A549 (cell line): Measurements from ENCODE around the gene ATF2. TPM values are rescaled to one million over a fixed set of nuclear protein-coding genes. Genes with fewer than 3 reads are reported as not detected.

Experiments
- ATAC-seq, 2 experiments: fragments of 200-7000 bp in 1 of 2; fragments of >200 bp in 1 of 2; cut with Nextera tagmentation in 1 of 2; cut with Tn5 transposase in 1 of 2; 3 replicates each; pipeline versions ENCODE4 v1.8.0 to v1.9.1; 2018 to 2020; ENCODE audit warnings: mild to moderate bottlenecking in 1 of 2, moderate library complexity in 1 of 2
- CTCF ChIA-PET: fragments of 300-600 bp; sonication (Branson Sonifier 250); formaldehyde crosslinking; extraction: SDS; loops from one replicate; lab custom pipeline; 2021; ENCODE audit warnings: antibody characterized with exemption, inconsistent platforms; lab: Yijun Ruan, JAX
- POLR2A ChIA-PET: fragments of 350-600 bp; formaldehyde crosslinking; extraction: SDS; loops from one replicate; lab custom pipeline; 2021; ENCODE audit warnings: antibody characterized with exemption, inconsistent platforms; lab: Yijun Ruan, JAX
- DNase-seq, 2 experiments: peaks; one replicate each; pipeline versions ENCODE4 v3.0.0 to v3.0.0-alpha.2; 2011 to 2016; ENCODE audit warnings: low read depth in 1 of 2, low spot score in 1 of 2
- FAIRE-seq: peaks from 2 replicates; lab custom pipeline; 2011; peaks lifted over from hg19 to GRCh38; lab: Jason Lieb, UNC
- H3K27ac ChIP-seq, 2 experiments: fragments of >200 bp; sonication (Bioruptor Twin); formaldehyde crosslinking; 3 replicates each; pipeline ENCODE4 v1.5.1; 2016 to 2017
- H3K4me1 ChIP-seq: fragments of >200 bp; sonication (Bioruptor Twin); formaldehyde crosslinking; 3 replicates; pipeline ENCODE4 v1.6.1; 2016
- H3K4me2 ChIP-seq: fragments of >200 bp; sonication (Bioruptor Twin); formaldehyde crosslinking; 3 replicates; pipeline ENCODE4 v1.6.1; 2016
- H3K4me3 ChIP-seq: fragments of >200 bp; sonication (Bioruptor Twin); formaldehyde crosslinking; 3 replicates; pipeline ENCODE4 v1.5.1; 2016
- H3K9me3 ChIP-seq: fragments of >200 bp; sonication (Bioruptor Twin); formaldehyde crosslinking; 3 replicates; pipeline ENCODE4 v1.6.1; 2016
- CHD2 ChIP-seq: fragments of 150-350 bp; IDR thresholded peaks from 2 replicates; pipeline ENCODE4 v1.6.1; 2014; ENCODE audit warnings: low read length; ENCODE audit not compliant: partially characterized antibody
- EHMT2 ChIP-seq: fragments of 200-600 bp; sonication (generic); IDR thresholded peaks from 2 replicates; pipeline ENCODE4 v1.6.1; 2016; ENCODE audit warnings: antibody characterized with exemption, low read depth, mild to moderate bottlenecking, moderate library complexity
- FOSB ChIP-seq: fragments of 250-450 bp; sonication (Bioruptor Pico); IDR thresholded peaks from 2 replicates; pipeline ENCODE4 v1.5.0; 2020; ENCODE audit warnings: mild to moderate bottlenecking, moderate library complexity
- FOSL2 ChIP-seq, 2 experiments: fragments of 450-650 bp in 1 of 2; fragments of >200 bp in 1 of 2; sonication (Bioruptor Twin) in 1 of 2; formaldehyde crosslinking; IDR thresholded peaks; 2 replicates each; pipeline versions ENCODE4 v1.5.0 to v1.6.1; 2016 to 2020; ENCODE audit warnings: mild to moderate bottlenecking in 1 of 2, moderate library complexity in 1 of 2
- FOXS1 ChIP-seq: fragments of 250-450 bp; sonication (Bioruptor Pico); IDR thresholded peaks from 2 replicates; pipeline ENCODE4 v1.5.0; 2020; ENCODE audit warnings: mild to moderate bottlenecking, moderate library complexity
- HEYL ChIP-seq: fragments of 250-450 bp; sonication (Bioruptor Pico); IDR thresholded peaks from 2 replicates; pipeline ENCODE4 v1.8.0; 2021; ENCODE audit warnings: mild to moderate bottlenecking, moderate library complexity
- KDM5A ChIP-seq: fragments of 200-600 bp; sonication (generic); IDR thresholded peaks from 2 replicates; pipeline ENCODE4 v1.6.1; 2016; ENCODE audit warnings: antibody characterized with exemption, mild to moderate bottlenecking
- MAFK ChIP-seq: fragments of 450-650 bp; IDR thresholded peaks from 2 replicates; pipeline ENCODE4 v1.6.1; 2014; ENCODE audit not compliant: partially characterized antibody
- MYC ChIP-seq: IDR thresholded peaks from 2 replicates; pipeline ENCODE4 v1.6.1; 2012; ENCODE audit warnings: mild to moderate bottlenecking, inconsistent platforms, low read length, improper control_type of control experiment, borderline replicate concordance
- NPAS2 ChIP-seq: fragments of 250-450 bp; sonication (Bioruptor Pico); IDR thresholded peaks from 2 replicates; pipeline ENCODE4 v1.8.0; 2022; ENCODE audit warnings: mild to moderate bottlenecking, moderate library complexity, borderline replicate concordance
- NR3C1 ChIP-seq: fragments of >200 bp; sonication (Bioruptor Twin); formaldehyde crosslinking; IDR thresholded peaks from 3 replicates; pipeline ENCODE4 v1.6.1; 2017
- PHF8 ChIP-seq: fragments of 200-600 bp; sonication (generic); IDR thresholded peaks from 2 replicates; pipeline ENCODE4 v1.6.1; 2016; ENCODE audit warnings: low read depth, mild to moderate bottlenecking, antibody characterized with exemption, moderate library complexity, borderline replicate concordance
- RARB ChIP-seq: fragments of 250-450 bp; sonication (Bioruptor Pico); IDR thresholded peaks from 2 replicates; pipeline ENCODE4 v1.8.0; 2021; ENCODE audit warnings: mild to moderate bottlenecking, moderate library complexity
- RCOR1 ChIP-seq: fragments of 150-350 bp; IDR thresholded peaks from 2 replicates; pipeline ENCODE4 v1.6.1; 2014; ENCODE audit warnings: antibody characterized with exemption, low read length, low read depth
- TFCP2L1 ChIP-seq: fragments of 250-450 bp; sonication (Bioruptor Pico); IDR thresholded peaks from 2 replicates; pipeline ENCODE4 v1.5.0; 2021; ENCODE audit warnings: mild to moderate bottlenecking
- ZC3H11A ChIP-seq: fragments of 450-650 bp; IDR thresholded peaks from 2 replicates; pipeline ENCODE4 v1.6.1; 2014; ENCODE audit warnings: antibody characterized with exemption, mild to moderate bottlenecking
- ZNF302 ChIP-seq: fragments of 250-450 bp; sonication (Bioruptor Pico); IDR thresholded peaks from 2 replicates; pipeline ENCODE4 v1.9.0; 2021; ENCODE audit warnings: inconsistent platforms, mild to moderate bottlenecking, moderate library complexity
- ZSCAN20 ChIP-seq: fragments of 250-450 bp; sonication (Bioruptor Pico); IDR thresholded peaks from 2 replicates; pipeline ENCODE4 v1.8.0; 2022; ENCODE audit warnings: mild to moderate bottlenecking, moderate library complexity
- WGBS: methylation state at CpG from one replicate; pipeline ENCODE4 v1.1.6; 2017; ENCODE audit errors: missing lambda C conversion rate; 5-methylcytosine and 5-hydroxymethylcytosine counted together
- polyA plus RNA-seq, 4 experiments: library from polyadenylated mRNA; depleted of rRNA in 3 of 4; stranded (reverse); fragments of >200 nt; fragmentation: RNase III in 1 of 4; extraction: RNeasy Plus Mini Kit Qiagen cat#74134 plus additional on column Dnase treatment in 1 of 4; gene quantifications; 2 replicates in 3 of 4; 3 replicates in 1 of 4; pipeline ENCODE4 v1.2.3, GENCODE V29; 2011 to 2017
- TF ChIP-seq, protein P1 (sequence below): IDR thresholded peaks from 2 replicates; pipeline ENCODE4 v1.6.1; 2012; ENCODE audit warnings: low read depth, borderline replicate concordance
- TF ChIP-seq, protein P2 (sequence below): IDR thresholded peaks from 2 replicates; pipeline ENCODE4 v1.6.1; 2012
- TF ChIP-seq, protein P3 (sequence below): fragments of 450-650 bp; IDR thresholded peaks from 2 replicates; pipeline ENCODE4 v1.6.1; 2014; ENCODE audit warnings: antibody characterized with exemption
- TF ChIP-seq, protein P4 (sequence below): fragments of 250-450 bp; sonication (Bioruptor Pico); IDR thresholded peaks from 2 replicates; pipeline ENCODE4 v1.5.0; 2021; ENCODE audit warnings: mild to moderate bottlenecking, moderate library complexity, borderline replicate concordance
- TF ChIP-seq, protein P5 (sequence below): fragments of 200-600 bp; sonication (generic); IDR thresholded peaks from 2 replicates; pipeline ENCODE4 v1.6.1; 2016; ENCODE audit warnings: antibody characterized with exemption, mild to moderate bottlenecking, moderate library complexity
- TF ChIP-seq, protein P6 (sequence below): fragments of 150-350 bp; IDR thresholded peaks from 2 replicates; pipeline ENCODE4 v1.6.1; 2014; ENCODE audit warnings: low read depth, mild to moderate bottlenecking, low read length
- TF ChIP-seq, protein P7 (sequence below): fragments of >200 bp; sonication (Bioruptor Twin); formaldehyde crosslinking; IDR thresholded peaks from 3 replicates; pipeline ENCODE4 v1.5.1; 2016
- TF ChIP-seq, protein P8 (sequence below): fragments of >200 bp; sonication (Bioruptor Twin); formaldehyde crosslinking; IDR thresholded peaks from 2 replicates; pipeline ENCODE4 v1.6.1; 2016

The ATF2 gene
- polyA plus RNA-seq, 2 of the 4 experiments (the other 2 are of a cell fraction), result 18.9 to 67.4 TPM

DNA sequence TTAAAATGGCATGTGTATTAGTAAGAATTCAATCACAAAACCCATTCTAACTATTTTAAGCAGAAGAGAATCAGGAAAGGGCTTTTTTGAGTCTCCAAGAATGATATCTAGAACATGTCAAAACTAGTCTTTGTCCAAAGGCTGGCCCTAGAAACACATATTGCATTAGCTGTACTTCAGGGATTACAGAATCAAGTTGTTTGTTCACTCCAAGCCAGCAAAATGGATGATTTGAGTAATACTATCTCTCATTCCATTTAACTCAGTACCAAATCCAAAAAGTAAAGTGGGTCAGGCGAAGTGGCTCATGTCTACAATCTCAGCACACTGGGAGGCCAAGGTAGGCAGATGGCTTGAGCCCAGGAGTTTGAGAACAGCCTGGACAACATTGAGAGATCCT is 41.3 kb downstream of the ATF2 start:
- ChIA-PET CTCF (interaction anchor here (0.8 to 1.0 kb wide), 2 partner anchors 8 to 20 kb away, joined by 4 read pairs; no protein-coding TSS in a partner anchor), POLR2A (no interaction called here)
- no peak overlapping the region for H3K4me3 ChIP-seq
- no peak overlapping the region for H3K4me2 ChIP-seq
- 100% methylated on average over 1 of the region's 1 CpG for WGBS
- FAIRE-seq (no peak), DNase-seq (no peak), ATAC-seq (no peak)
- TF ChIP-seq RCOR1, result no peak
- TF ChIP-seq, protein P1, sequence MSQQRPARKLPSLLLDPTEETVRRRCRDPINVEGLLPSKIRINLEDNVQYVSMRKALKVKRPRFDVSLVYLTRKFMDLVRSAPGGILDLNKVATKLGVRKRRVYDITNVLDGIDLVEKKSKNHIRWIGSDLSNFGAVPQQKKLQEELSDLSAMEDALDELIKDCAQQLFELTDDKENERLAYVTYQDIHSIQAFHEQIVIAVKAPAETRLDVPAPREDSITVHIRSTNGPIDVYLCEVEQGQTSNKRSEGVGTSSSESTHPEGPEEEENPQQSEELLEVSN, result no peak
- no peak for TF ChIP-seq RARB (CRISPR knock-in tag)
- TF ChIP-seq KDM5A, result no peak
- no peak for TF ChIP-seq MAFK
- no peak for TF ChIP-seq FOSL2 (IDR thresholded peaks at IDR 0.05)
- TF ChIP-seq FOSL2 (CRISPR knock-in tag; IDR thresholded peaks at IDR 0.05), result no peak
- TF ChIP-seq ZC3H11A, result no peak
- TF ChIP-seq NPAS2, result no peak
- TF ChIP-seq HEYL (CRISPR knock-in tag), result no peak
- no peak for TF ChIP-seq ZSCAN20 (CRISPR knock-in tag)
- TF ChIP-seq PHF8, result no peak
- TF ChIP-seq, protein P2, sequence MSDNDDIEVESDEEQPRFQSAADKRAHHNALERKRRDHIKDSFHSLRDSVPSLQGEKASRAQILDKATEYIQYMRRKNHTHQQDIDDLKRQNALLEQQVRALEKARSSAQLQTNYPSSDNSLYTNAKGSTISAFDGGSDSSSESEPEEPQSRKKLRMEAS, result no peak
- no peak for TF ChIP-seq ZNF302
- H3K4me1 ChIP-seq, result no peaks in the 10 kb centered on the region
- H3K9me3 ChIP-seq, result no peaks in the 10 kb centered on the region
- H3K27ac ChIP-seq, result no peak overlapping the region

DNA sequence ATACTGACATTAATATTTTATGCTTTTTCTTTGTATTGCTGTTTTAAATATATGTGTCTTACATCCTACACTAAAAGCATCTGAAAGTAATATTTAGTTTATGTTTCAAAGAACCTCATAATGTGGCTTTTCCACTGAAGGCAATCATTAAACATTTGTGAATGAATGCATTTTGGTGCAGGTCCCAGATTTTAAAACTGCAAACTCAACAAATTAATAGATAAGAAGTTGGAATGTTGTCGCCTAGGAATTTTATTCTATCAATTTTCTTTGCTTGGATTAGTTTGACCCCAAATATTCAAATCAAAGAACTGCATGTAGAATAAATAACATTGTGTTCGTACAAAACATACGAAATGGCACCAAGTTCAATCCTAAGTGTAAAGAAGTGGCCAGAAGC is 44.7 kb downstream of the ATF2 start:
- CTCF ChIA-PET, result interaction anchor here (1.2 kb wide), 1 partner anchor 8 kb away, joined by 3 read pairs; no protein-coding TSS in a partner anchor
- FAIRE-seq (no peak), ATAC-seq (no peak), DNase-seq (no peak)
- POLR2A ChIA-PET, result no interaction called here
- 95% methylated on average over 3 of the region's 3 CpGs for WGBS
- Histone ChIP-seq H3K4me3 (no peak overlapping the region), H3K4me2 (no peak overlapping the region), H3K27ac (no peak overlapping the region), H3K4me1 (no peaks in the 10 kb centered on the region), H3K9me3 (no peaks in the 10 kb centered on the region)
- TF ChIP-seq NR3C1 (no peak), FOXS1 (CRISPR knock-in tag) (no peak), FOSL2 (IDR thresholded peaks at IDR 0.05) (no peak), FOSL2 (CRISPR knock-in tag; IDR thresholded peaks at IDR 0.05) (no peak), ZSCAN20 (CRISPR knock-in tag) (no peak), EHMT2 (no peak), MYC (no peak), FOSB (CRISPR knock-in tag) (no peak), CHD2 (no peak), TFCP2L1 (CRISPR knock-in tag) (no peak)
- TF ChIP-seq, protein P3, sequence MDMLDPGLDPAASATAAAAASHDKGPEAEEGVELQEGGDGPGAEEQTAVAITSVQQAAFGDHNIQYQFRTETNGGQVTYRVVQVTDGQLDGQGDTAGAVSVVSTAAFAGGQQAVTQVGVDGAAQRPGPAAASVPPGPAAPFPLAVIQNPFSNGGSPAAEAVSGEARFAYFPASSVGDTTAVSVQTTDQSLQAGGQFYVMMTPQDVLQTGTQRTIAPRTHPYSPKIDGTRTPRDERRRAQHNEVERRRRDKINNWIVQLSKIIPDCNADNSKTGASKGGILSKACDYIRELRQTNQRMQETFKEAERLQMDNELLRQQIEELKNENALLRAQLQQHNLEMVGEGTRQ, result no peak
- TF ChIP-seq, protein P4, sequence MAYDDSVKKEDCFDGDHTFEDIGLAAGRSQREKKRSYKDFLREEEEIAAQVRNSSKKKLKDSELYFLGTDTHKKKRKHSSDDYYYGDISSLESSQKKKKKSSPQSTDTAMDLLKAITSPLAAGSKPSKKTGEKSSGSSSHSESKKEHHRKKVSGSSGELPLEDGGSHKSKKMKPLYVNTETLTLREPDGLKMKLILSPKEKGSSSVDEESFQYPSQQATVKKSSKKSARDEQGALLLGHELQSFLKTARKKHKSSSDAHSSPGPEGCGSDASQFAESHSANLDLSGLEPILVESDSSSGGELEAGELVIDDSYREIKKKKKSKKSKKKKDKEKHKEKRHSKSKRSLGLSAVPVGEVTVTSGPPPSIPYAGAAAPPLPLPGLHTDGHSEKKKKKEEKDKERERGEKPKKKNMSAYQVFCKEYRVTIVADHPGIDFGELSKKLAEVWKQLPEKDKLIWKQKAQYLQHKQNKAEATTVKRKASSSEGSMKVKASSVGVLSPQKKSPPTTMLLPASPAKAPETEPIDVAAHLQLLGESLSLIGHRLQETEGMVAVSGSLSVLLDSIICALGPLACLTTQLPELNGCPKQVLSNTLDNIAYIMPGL (CRISPR knock-in tag), result no peak
- TF ChIP-seq, protein P5, sequence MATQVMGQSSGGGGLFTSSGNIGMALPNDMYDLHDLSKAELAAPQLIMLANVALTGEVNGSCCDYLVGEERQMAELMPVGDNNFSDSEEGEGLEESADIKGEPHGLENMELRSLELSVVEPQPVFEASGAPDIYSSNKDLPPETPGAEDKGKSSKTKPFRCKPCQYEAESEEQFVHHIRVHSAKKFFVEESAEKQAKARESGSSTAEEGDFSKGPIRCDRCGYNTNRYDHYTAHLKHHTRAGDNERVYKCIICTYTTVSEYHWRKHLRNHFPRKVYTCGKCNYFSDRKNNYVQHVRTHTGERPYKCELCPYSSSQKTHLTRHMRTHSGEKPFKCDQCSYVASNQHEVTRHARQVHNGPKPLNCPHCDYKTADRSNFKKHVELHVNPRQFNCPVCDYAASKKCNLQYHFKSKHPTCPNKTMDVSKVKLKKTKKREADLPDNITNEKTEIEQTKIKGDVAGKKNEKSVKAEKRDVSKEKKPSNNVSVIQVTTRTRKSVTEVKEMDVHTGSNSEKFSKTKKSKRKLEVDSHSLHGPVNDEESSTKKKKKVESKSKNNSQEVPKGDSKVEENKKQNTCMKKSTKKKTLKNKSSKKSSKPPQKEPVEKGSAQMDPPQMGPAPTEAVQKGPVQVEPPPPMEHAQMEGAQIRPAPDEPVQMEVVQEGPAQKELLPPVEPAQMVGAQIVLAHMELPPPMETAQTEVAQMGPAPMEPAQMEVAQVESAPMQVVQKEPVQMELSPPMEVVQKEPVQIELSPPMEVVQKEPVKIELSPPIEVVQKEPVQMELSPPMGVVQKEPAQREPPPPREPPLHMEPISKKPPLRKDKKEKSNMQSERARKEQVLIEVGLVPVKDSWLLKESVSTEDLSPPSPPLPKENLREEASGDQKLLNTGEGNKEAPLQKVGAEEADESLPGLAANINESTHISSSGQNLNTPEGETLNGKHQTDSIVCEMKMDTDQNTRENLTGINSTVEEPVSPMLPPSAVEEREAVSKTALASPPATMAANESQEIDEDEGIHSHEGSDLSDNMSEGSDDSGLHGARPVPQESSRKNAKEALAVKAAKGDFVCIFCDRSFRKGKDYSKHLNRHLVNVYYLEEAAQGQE, result no peak
- TF ChIP-seq, protein P6, sequence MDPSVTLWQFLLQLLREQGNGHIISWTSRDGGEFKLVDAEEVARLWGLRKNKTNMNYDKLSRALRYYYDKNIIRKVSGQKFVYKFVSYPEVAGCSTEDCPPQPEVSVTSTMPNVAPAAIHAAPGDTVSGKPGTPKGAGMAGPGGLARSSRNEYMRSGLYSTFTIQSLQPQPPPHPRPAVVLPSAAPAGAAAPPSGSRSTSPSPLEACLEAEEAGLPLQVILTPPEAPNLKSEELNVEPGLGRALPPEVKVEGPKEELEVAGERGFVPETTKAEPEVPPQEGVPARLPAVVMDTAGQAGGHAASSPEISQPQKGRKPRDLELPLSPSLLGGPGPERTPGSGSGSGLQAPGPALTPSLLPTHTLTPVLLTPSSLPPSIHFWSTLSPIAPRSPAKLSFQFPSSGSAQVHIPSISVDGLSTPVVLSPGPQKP, result no peak
- TF ChIP-seq, protein P7, sequence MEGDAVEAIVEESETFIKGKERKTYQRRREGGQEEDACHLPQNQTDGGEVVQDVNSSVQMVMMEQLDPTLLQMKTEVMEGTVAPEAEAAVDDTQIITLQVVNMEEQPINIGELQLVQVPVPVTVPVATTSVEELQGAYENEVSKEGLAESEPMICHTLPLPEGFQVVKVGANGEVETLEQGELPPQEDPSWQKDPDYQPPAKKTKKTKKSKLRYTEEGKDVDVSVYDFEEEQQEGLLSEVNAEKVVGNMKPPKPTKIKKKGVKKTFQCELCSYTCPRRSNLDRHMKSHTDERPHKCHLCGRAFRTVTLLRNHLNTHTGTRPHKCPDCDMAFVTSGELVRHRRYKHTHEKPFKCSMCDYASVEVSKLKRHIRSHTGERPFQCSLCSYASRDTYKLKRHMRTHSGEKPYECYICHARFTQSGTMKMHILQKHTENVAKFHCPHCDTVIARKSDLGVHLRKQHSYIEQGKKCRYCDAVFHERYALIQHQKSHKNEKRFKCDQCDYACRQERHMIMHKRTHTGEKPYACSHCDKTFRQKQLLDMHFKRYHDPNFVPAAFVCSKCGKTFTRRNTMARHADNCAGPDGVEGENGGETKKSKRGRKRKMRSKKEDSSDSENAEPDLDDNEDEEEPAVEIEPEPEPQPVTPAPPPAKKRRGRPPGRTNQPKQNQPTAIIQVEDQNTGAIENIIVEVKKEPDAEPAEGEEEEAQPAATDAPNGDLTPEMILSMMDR, result no peak
- TF ChIP-seq, protein P8, sequence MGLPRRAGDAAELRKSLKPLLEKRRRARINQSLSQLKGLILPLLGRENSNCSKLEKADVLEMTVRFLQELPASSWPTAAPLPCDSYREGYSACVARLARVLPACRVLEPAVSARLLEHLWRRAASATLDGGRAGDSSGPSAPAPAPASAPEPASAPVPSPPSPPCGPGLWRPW, result no peak
